ENCODE results near the gene NUMA1. TPM values are rescaled to one million over a fixed set of nuclear protein-coding genes. Genes with fewer than 3 reads are reported as not detected.

Gene NUMA1
- polyA plus RNA-seq, 1 donor from 2014 or later, result 116 TPM

- Histone ChIP-seq H3K4me2 (ENCODE audit: low read length) (no peak overlapping the region), H3K27me3 (ENCODE audit: insufficient read depth, low read depth, low read length) (no peaks in the 10 kb centered on the region), H3K9me3 (ENCODE audit: low read length) (no peaks in the 10 kb centered on the region), H3K9ac (ENCODE audit: low read length) (no peak overlapping the region), H2AFZ (ENCODE audit: low read depth, low read length) (no peak overlapping the region), H3K36me3 (ENCODE audit: insufficient read depth, low read length) (no peaks in the 10 kb centered on the region), H3F3A (ENCODE audit: insufficient read depth, low read length, poor library complexity, severe bottlenecking) (no peaks in the 10 kb centered on the region), H3K4me3 (ENCODE audit: low read length) (no peak overlapping the region), H4K20me1 (ENCODE audit: insufficient read depth) (no peaks in the 10 kb centered on the region), H3K79me2 (replicated peaks; ENCODE audit: insufficient read depth, low read length) (no peaks in the 10 kb centered on the region), H3K27ac (ENCODE audit: low read length) (no peak overlapping the region), H3K9me2 (ENCODE audit: insufficient read depth, low read length) (no peaks in the 10 kb centered on the region)
- no peak for TF ChIP-seq RAD21 (conservative IDR thresholded peaks at IDR 0.05)
- no peak for TF ChIP-seq CTCF (IDR thresholded peaks at IDR 0.05; ENCODE audit: poor library complexity, severe bottlenecking)
- TF ChIP-seq EZH2 (IDR thresholded peaks at IDR 0.05; ENCODE audit: borderline replicate concordance, insufficient read depth, low read length, poor library complexity, severe bottlenecking), result no peak
- no peak for TF ChIP-seq REST (IDR thresholded peaks at IDR 0.05; ENCODE audit: borderline replicate concordance)
- TF ChIP-seq MXI1 (conservative IDR thresholded peaks at IDR 0.05; ENCODE audit: poor library complexity, severe bottlenecking), result no peak
- TF ChIP-seq SMC3 (conservative IDR thresholded peaks at IDR 0.05; ENCODE audit: poor library complexity), result no peak
- TF ChIP-seq TAF1 (IDR thresholded peaks at IDR 0.05; ENCODE audit: low read depth), result no peak
- no peak for TF ChIP-seq POLR2AphosphoS5 (IDR thresholded peaks at IDR 0.05)
- no peak for TF ChIP-seq EP300 (conservative IDR thresholded peaks at IDR 0.05; ENCODE audit: poor library complexity, severe bottlenecking)
Observed at GRCh38 chr11:71987521-71987920, 92.8 kb downstream of the NUMA1 start.

GRCh38 chr11:71986131-71986530, 94.2 kb downstream of the NUMA1 start:
- Histone ChIP-seq H3K9me3 (ENCODE audit: low read length) (no peaks in the 10 kb centered on the region), H3K9me2 (ENCODE audit: insufficient read depth, low read length) (no peaks in the 10 kb centered on the region), H4K20me1 (ENCODE audit: insufficient read depth) (no peaks in the 10 kb centered on the region), H3F3A (ENCODE audit: insufficient read depth, low read length, poor library complexity, severe bottlenecking) (no peaks in the 10 kb centered on the region), H3K27ac (ENCODE audit: low read length) (no peak overlapping the region), H2AFZ (ENCODE audit: low read depth, low read length) (no peak overlapping the region), H3K4me3 (ENCODE audit: low read length) (no peak overlapping the region), H3K36me3 (ENCODE audit: insufficient read depth, low read length) (no peaks in the 10 kb centered on the region), H3K27me3 (ENCODE audit: insufficient read depth, low read depth, low read length) (no peaks in the 10 kb centered on the region), H3K79me2 (replicated peaks; ENCODE audit: insufficient read depth, low read length) (no peaks in the 10 kb centered on the region), H3K9ac (ENCODE audit: low read length) (no peak overlapping the region), H3K4me2 (ENCODE audit: low read length) (no peak overlapping the region)
- TF ChIP-seq TAF1 (IDR thresholded peaks at IDR 0.05; ENCODE audit: low read depth), result no peak
- TF ChIP-seq EZH2 (IDR thresholded peaks at IDR 0.05; ENCODE audit: borderline replicate concordance, insufficient read depth, low read length, poor library complexity, severe bottlenecking), result no peak
- TF ChIP-seq POLR2AphosphoS5 (IDR thresholded peaks at IDR 0.05), result no peak
- TF ChIP-seq MXI1 (conservative IDR thresholded peaks at IDR 0.05; ENCODE audit: poor library complexity, severe bottlenecking), result no peak
